Measurements from ENCODE around the gene PTPRK. TPM values are rescaled to one million over a fixed set of nuclear protein-coding genes. Genes with fewer than 3 reads are reported as not detected.
"Not testable (repeated sequence)": the region's sequence is repeated elsewhere in the genome, so short reads cannot be mapped to it uniquely, and the experiment has no call there.

PTPRK gene
- total RNA-seq, 1 donor from 2014 or later = 1.9 TPM

- intact Hi-C loops (cut with micrococcal nuclease) = no loop called here
These were observed 73.9 kb downstream of the PTPRK start for GRCh38 chr6:128446497-128446896.

- intact Hi-C loops (cut with micrococcal nuclease) = no loop called here
These were observed 76.8 kb downstream of the PTPRK start for GRCh38 chr6:128443553-128443952.

GRCh38 chr6:128439627-128440026 lies 80.8 kb downstream of the PTPRK start:
- intact Hi-C loops (cut with micrococcal nuclease) = no loop called here

GRCh38 chr6:128438393-128438792 lies 82.0 kb downstream of the PTPRK start:
- intact Hi-C loops (cut with micrococcal nuclease) = no loop called here

GRCh38 chr6:128437685-128438084 lies 82.7 kb downstream of the PTPRK start:
- intact Hi-C loops (cut with micrococcal nuclease) = no loop called here

- intact Hi-C loops (cut with micrococcal nuclease) = not testable (repeated sequence)
These were observed 85.6 kb downstream of the PTPRK start for GRCh38 chr6:128434752-128435151.

GRCh38 chr6:128432394-128432793 lies 88.0 kb downstream of the PTPRK start:
- intact Hi-C loops (cut with micrococcal nuclease) = no loop called here

GRCh38 chr6:128427139-128427538 lies 93.3 kb downstream of the PTPRK start:
- intact Hi-C loops (cut with micrococcal nuclease) = no loop called here

- intact Hi-C loops (cut with micrococcal nuclease) = no loop called here
These were observed 94.5 kb downstream of the PTPRK start for GRCh38 chr6:128425856-128426255.

GRCh38 chr6:128422871-128423270 lies 97.5 kb downstream of the PTPRK start:
- intact Hi-C loops (cut with micrococcal nuclease) = no loop called here

GRCh38 chr6:128422200-128422599 lies 98.2 kb downstream of the PTPRK start:
- intact Hi-C loops (cut with micrococcal nuclease) = no loop called here

GRCh38 chr6:128421788-128422187 lies 98.6 kb downstream of the PTPRK start:
- intact Hi-C loops (cut with micrococcal nuclease) = no loop called here

GRCh38 chr6:128417698-128418097 lies 102.7 kb downstream of the PTPRK start:
- intact Hi-C loops (cut with micrococcal nuclease) = no loop called here

GRCh38 chr6:128415387-128415786 lies 105.0 kb downstream of the PTPRK start:
- intact Hi-C loops (cut with micrococcal nuclease) = no loop called here

GRCh38 chr6:128414943-128415342 lies 105.5 kb downstream of the PTPRK start:
- intact Hi-C loops (cut with micrococcal nuclease) = no loop called here

GRCh38 chr6:128413291-128413690 lies 107.1 kb downstream of the PTPRK start:
- intact Hi-C loops (cut with micrococcal nuclease) = no loop called here

- intact Hi-C loops (cut with micrococcal nuclease) = no loop called here
These were observed 107.7 kb downstream of the PTPRK start for GRCh38 chr6:128412680-128413079.

GRCh38 chr6:128410584-128410983 lies 109.8 kb downstream of the PTPRK start:
- intact Hi-C loops (cut with micrococcal nuclease) = no loop called here

GRCh38 chr6:128409003-128409402 lies 111.4 kb downstream of the PTPRK start:
- intact Hi-C loops (cut with micrococcal nuclease) = no loop called here

- intact Hi-C loops (cut with micrococcal nuclease) = loop anchor here (1.0 kb wide), 1 partner anchor 43 kb away; no protein-coding TSS in a partner anchor
These were observed 113.9 kb downstream of the PTPRK start for GRCh38 chr6:128406453-128406852.

- intact Hi-C loops (cut with micrococcal nuclease) = no loop called here
These were observed 116.6 kb downstream of the PTPRK start for GRCh38 chr6:128403618-128404444.

GRCh38 chr6:128400875-128401274 lies 119.5 kb downstream of the PTPRK start:
- intact Hi-C loops (cut with micrococcal nuclease) = no loop called here

GRCh38 chr6:128397996-128398395 lies 122.4 kb downstream of the PTPRK start:
- intact Hi-C loops (cut with micrococcal nuclease) = no loop called here
